GM12878 (cell line): ENCODE measurements around the gene CLASP2. TPM values are rescaled to one million over a fixed set of nuclear protein-coding genes. Genes with fewer than 3 reads are reported as not detected.

Experiments used
- ATAC-seq: fragments of 200-7000 bp; cut with Tn5 transposase; 3 replicates; pipeline ENCODE4 v1.9.1; 2020; ENCODE audit warnings: mild to moderate bottlenecking, moderate library complexity
- BruUV-seq: library from RNA; stranded (reverse); fragments of 400-500 nt; replicated peaks from 2 replicates; lab custom pipeline; 2021; lab: Mats Ljungman, UMichigan
- CTCF ChIA-PET: fragments of 300-600 bp; sonication (Branson Sonifier 250); formaldehyde crosslinking; extraction: SDS; loops from one replicate; lab custom pipeline; 2021; ENCODE audit warnings: inconsistent platforms; lab: Yijun Ruan, JAX
- POLR2A ChIA-PET: fragments of 350-600 bp; formaldehyde crosslinking; extraction: SDS; loops from one replicate; lab custom pipeline; 2021; ENCODE audit warnings: inconsistent platforms; lab: Charles Lee
- RAD21 ChIA-PET: fragments of 300-600 bp; sonication (Branson Sonifier 250); formaldehyde crosslinking; loops from one replicate; lab custom pipeline; 2023; ENCODE audit warnings: antibody characterized with exemption; ENCODE audit not compliant: unreplicated experiment; lab: Charles Lee
- SMC1A ChIA-PET: fragments of 300-600 bp; sonication (Branson Sonifier 250); formaldehyde crosslinking; loops from one replicate; lab custom pipeline; 2023; ENCODE audit not compliant: unreplicated experiment, uncharacterized antibody; lab: Charles Lee
- DNase-seq: peaks from one replicate; pipeline ENCODE4 v3.0.0-alpha.2; 2011; ENCODE audit warnings: low read depth, low spot score
- FAIRE-seq: peaks from 3 replicates; lab custom pipeline; 2011; peaks lifted over from hg19 to GRCh38; lab: Jason Lieb, UNC
- H2AFZ ChIP-seq: 2 replicates; pipeline ENCODE4 v1.6.0; 2011; ENCODE audit warnings: low read depth, low read length, control low read depth; ENCODE audit not compliant: control insufficient read depth
- H3K27ac ChIP-seq: 2 replicates; pipeline ENCODE4 v1.5.1; 2011; ENCODE audit warnings: control low read depth; ENCODE audit not compliant: control insufficient read depth, insufficient read depth
- H3K27me3 ChIP-seq, 2 experiments: replicated peaks in 1 of 2; 2 replicates each; pipeline versions ENCODE4 v1.6.0 to v1.6.1; 2011; ENCODE audit warnings: low read length in 1 of 2; ENCODE audit not compliant: control insufficient read depth in 2 of 2, insufficient read depth in 2 of 2
- H3K36me3 ChIP-seq, 2 experiments: 2 replicates each; pipeline ENCODE4 v1.5.1; 2011; ENCODE audit warnings: low read length in 1 of 2; ENCODE audit not compliant: control insufficient read depth in 2 of 2, insufficient read depth in 2 of 2
- H3K4me1 ChIP-seq: 2 replicates; pipeline ENCODE4 v1.6.1; 2011; ENCODE audit warnings: mild to moderate bottlenecking, low read length, moderate library complexity, mixed read lengths; ENCODE audit not compliant: control insufficient read depth, insufficient read depth
- H3K4me2 ChIP-seq: 2 replicates; pipeline ENCODE4 v1.6.0; 2011; ENCODE audit warnings: control low read depth; ENCODE audit not compliant: control insufficient read depth, insufficient read depth
- H3K4me3 ChIP-seq: fragments of 200-600 bp; sonication (generic); 2 replicates; pipeline ENCODE4 v1.5.1; 2016
- H3K79me2 ChIP-seq: 2 replicates; pipeline ENCODE4 v1.6.0; 2011; ENCODE audit warnings: low read length; ENCODE audit not compliant: control insufficient read depth, insufficient read depth
- H3K9ac ChIP-seq: 2 replicates; pipeline ENCODE4 v1.8.0; 2011; ENCODE audit warnings: low read length, control low read depth, mixed read lengths; ENCODE audit not compliant: control insufficient read depth, insufficient read depth
- H3K9me3 ChIP-seq: replicated peaks from 3 replicates; pipeline ENCODE4 v1.5.1; 2011; ENCODE audit warnings: mild to moderate bottlenecking, low read length; ENCODE audit not compliant: control insufficient read depth, insufficient read depth
- H4K20me1 ChIP-seq: 2 replicates; pipeline ENCODE4 v1.6.0; 2011; ENCODE audit not compliant: control insufficient read depth, insufficient read depth
- ATF7 ChIP-seq: fragments of 450-650 bp; IDR thresholded peaks from 2 replicates; pipeline ENCODE4 v1.6.1; 2016; ENCODE audit warnings: low read depth, mild to moderate bottlenecking
- E4F1 ChIP-seq: fragments of 450-650 bp; IDR thresholded peaks from 2 replicates; pipeline ENCODE4 v1.6.1; 2018; ENCODE audit warnings: borderline replicate concordance, mild to moderate bottlenecking; ENCODE audit not compliant: partially characterized antibody
- ESRRA ChIP-seq: IDR thresholded peaks from 2 replicates; pipeline ENCODE4 v1.6.1; 2012; ENCODE audit warnings: mild to moderate bottlenecking, low read length, improper control_type of control experiment
- HDGF ChIP-seq: fragments of 450-650 bp; IDR thresholded peaks from 2 replicates; pipeline ENCODE4 v1.6.1; 2016; ENCODE audit warnings: antibody characterized with exemption
- IKZF1 ChIP-seq: fragments of 450-650 bp; conservative IDR thresholded peaks from 2 replicates; pipeline ENCODE4 v1.6.1; 2017; ENCODE audit warnings: antibody characterized with exemption, mild to moderate bottlenecking
- NBN ChIP-seq: fragments of 450-650 bp; IDR thresholded peaks from 2 replicates; pipeline ENCODE4 v1.6.1; 2016
- NFYA ChIP-seq: IDR thresholded peaks from 2 replicates; pipeline ENCODE4 v1.6.1; 2011; ENCODE audit warnings: low read depth, mild to moderate bottlenecking, low read length, improper control_type of control experiment, borderline replicate concordance
- PKNOX1 ChIP-seq: fragments of 450-650 bp; IDR thresholded peaks from 2 replicates; pipeline ENCODE4 v1.6.1; 2016; ENCODE audit warnings: mild to moderate bottlenecking
- POU2F2 ChIP-seq: IDR thresholded peaks from 3 replicates; pipeline ENCODE4 v1.6.1; 2011; ENCODE audit warnings: low read depth, mild to moderate bottlenecking, low read length, borderline replicate concordance
- RELB ChIP-seq: fragments of 450-650 bp; IDR thresholded peaks from 2 replicates; pipeline ENCODE4 v1.6.1; 2017; ENCODE audit warnings: low read depth, mild to moderate bottlenecking, moderate library complexity
- YBX1 ChIP-seq: fragments of 450-650 bp; IDR thresholded peaks from 2 replicates; pipeline ENCODE4 v1.6.1; 2016; ENCODE audit warnings: antibody characterized with exemption
- YY1 ChIP-seq: IDR thresholded peaks from 2 replicates; pipeline ENCODE4 v1.6.1; 2011; ENCODE audit warnings: low read depth, mild to moderate bottlenecking, low read length
- WGBS: methylation state at CpG from one replicate; pipeline ENCODE4 v1.1.6; 2016; ENCODE audit warnings: low lambda C conversion rate; ENCODE audit not compliant: insufficient replicate concordance, insufficient coverage; ENCODE audit errors: missing lambda C conversion rate; 5-methylcytosine and 5-hydroxymethylcytosine counted together
- in situ Hi-C: fragments of 300-500 bp; cut with MboI; formaldehyde crosslinking; loops from 9 replicates; pipeline ENCODE4 v1.14.3; 2018; ENCODE audit warnings: mixed read lengths
- intact Hi-C: fragments of 100-400 bp; cut with micrococcal nuclease; formaldehyde crosslinking; loops from one replicate; pipeline ENCODE4 v1.14.2; 2022; ENCODE audit not compliant: unreplicated experiment
- polyA plus RNA-seq, 11 experiments: library from polyadenylated mRNA; depleted of rRNA in 4 of 11; unstranded in 6 of 11; stranded (reverse) in 5 of 11; fragments of >200 nt; fragmentation: Nextera tagmentation in 4 of 11; fragmentation: Illumina TruSeq in 1 of 11; extraction: Ambion mirVana in 4 of 11; extraction: Trizol in 1 of 11; gene quantifications; 1 replicate in 1 of 11; 2 replicates in 10 of 11; pipeline versions ENCODE4 v1.2.1 to v1.2.3, GENCODE V29; 2011 to 2016; ENCODE audit warnings: inconsistent platforms in 2 of 11, missing spikeins in 2 of 11, low read depth in 1 of 11
- total RNA-seq, 4 experiments: library from RNA; depleted of rRNA in 3 of 4; stranded (reverse); fragments of >200 nt in 3 of 4; fragmentation: Illumina TruSeq in 1 of 4; extraction: Trizol in 1 of 4; gene quantifications; 2 replicates each; pipeline versions ENCODE4 v1.2.1 to v1.2.3, GENCODE V29; 2013 to 2021
- TF ChIP-seq, protein P1 (sequence below): IDR thresholded peaks from 2 replicates; pipeline ENCODE4 v1.6.1; 2012; ENCODE audit warnings: improper control_type of control experiment, low read depth, low read length; ENCODE audit not compliant: insufficient replicate concordance

CLASP2 gene
- total and polyA plus RNA-seq, 10 of the 15 experiments (the other 5 are each of a cell fraction or from before 2014, with no cell fraction given): 4.0 to 38.3 (median 26.8) TPM

DNA sequence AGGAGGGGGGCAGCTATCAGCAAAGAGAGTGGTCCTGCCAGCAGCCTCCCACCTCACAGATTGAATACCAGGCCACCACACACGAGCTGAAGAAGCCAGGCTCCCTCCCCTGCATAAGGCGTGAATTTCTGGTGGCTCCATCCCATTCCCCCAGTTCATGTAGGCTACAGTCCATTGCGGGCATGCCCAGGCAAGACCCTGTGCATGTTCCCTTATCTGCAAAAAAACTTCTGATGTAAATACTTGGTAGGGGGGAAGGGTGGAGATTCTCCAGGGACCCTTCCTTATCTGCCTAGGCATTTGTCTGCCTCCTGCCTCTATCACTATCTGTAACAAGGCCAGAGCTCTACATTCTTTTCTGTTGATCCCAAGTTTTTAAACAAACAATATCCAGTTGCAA lies 250.3 kb downstream of the CLASP2 start:
- Histone ChIP-seq H3K79me2 (no peaks in the 10 kb centered on the region), H3K4me1 (no peaks in the 10 kb centered on the region), H3K27me3 (no peaks in the 10 kb centered on the region), H3K27ac (no peak overlapping the region), H4K20me1 (no peaks in the 10 kb centered on the region), H3K9ac (no peak overlapping the region), H3K4me2 (no peak overlapping the region), H3K36me3 (no peaks in the 10 kb centered on the region), H2AFZ (no peak overlapping the region), H3K9me3 (no peaks in the 10 kb centered on the region; the same call in 2 of the 3 replicates), H3K4me3 (no peak overlapping the region)
- ATAC-seq (no peak), FAIRE-seq (no peak), DNase-seq (no peak)
- 64% methylated on average over 3 of the region's 3 CpGs for WGBS
- in situ Hi-C loops: no loop called here
- no TSS peak for BruUV-seq
- POLR2A ChIA-PET: no interaction called here
- SMC1A ChIA-PET: no interaction called here
- CTCF ChIA-PET: no interaction called here
- RAD21 ChIA-PET: no interaction called here
- intact Hi-C loops: no loop called here
- TF ChIP-seq, protein P1, sequence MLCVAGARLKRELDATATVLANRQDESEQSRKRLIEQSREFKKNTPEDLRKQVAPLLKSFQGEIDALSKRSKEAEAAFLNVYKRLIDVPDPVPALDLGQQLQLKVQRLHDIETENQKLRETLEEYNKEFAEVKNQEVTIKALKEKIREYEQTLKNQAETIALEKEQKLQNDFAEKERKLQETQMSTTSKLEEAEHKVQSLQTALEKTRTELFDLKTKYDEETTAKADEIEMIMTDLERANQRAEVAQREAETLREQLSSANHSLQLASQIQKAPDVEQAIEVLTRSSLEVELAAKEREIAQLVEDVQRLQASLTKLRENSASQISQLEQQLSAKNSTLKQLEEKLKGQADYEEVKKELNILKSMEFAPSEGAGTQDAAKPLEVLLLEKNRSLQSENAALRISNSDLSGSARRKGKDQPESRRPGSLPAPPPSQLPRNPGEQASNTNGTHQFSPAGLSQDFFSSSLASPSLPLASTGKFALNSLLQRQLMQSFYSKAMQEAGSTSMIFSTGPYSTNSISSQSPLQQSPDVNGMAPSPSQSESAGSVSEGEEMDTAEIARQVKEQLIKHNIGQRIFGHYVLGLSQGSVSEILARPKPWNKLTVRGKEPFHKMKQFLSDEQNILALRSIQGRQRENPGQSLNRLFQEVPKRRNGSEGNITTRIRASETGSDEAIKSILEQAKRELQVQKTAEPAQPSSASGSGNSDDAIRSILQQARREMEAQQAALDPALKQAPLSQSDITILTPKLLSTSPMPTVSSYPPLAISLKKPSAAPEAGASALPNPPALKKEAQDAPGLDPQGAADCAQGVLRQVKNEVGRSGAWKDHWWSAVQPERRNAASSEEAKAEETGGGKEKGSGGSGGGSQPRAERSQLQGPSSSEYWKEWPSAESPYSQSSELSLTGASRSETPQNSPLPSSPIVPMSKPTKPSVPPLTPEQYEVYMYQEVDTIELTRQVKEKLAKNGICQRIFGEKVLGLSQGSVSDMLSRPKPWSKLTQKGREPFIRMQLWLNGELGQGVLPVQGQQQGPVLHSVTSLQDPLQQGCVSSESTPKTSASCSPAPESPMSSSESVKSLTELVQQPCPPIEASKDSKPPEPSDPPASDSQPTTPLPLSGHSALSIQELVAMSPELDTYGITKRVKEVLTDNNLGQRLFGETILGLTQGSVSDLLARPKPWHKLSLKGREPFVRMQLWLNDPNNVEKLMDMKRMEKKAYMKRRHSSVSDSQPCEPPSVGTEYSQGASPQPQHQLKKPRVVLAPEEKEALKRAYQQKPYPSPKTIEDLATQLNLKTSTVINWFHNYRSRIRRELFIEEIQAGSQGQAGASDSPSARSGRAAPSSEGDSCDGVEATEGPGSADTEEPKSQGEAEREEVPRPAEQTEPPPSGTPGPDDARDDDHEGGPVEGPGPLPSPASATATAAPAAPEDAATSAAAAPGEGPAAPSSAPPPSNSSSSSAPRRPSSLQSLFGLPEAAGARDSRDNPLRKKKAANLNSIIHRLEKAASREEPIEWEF: no peak
- TF ChIP-seq NFYA (no peak), ESRRA (no peak), YBX1 (no peak), RELB (no peak), HDGF (no peak), E4F1 (no peak), IKZF1 (no peak), NBN (no peak), PKNOX1 (no peak), ATF7 (no peak), POU2F2 (no peak), YY1 (no peak)
